Activated CD4-positive, alpha-beta T cell treated with anti-CD3 and anti-CD28 coated beads, Interleukin-2, amount 10 ng/mL, durations not matched to agents 24 days and 14 days (primary cell): ENCODE measurements around the gene C5orf58. TPM values are rescaled to one million over a fixed set of nuclear protein-coding genes. Genes with fewer than 3 reads are reported as not detected.

Experiments used
- DNase-seq: peaks from one replicate; pipeline ENCODE4 v3.0.0; 2022
- H3K27ac Mint-ChIP-seq: one replicate; pipeline ENCODE4 v1.8.0; 2022; ENCODE audit warnings: mild to moderate bottlenecking, mixed read lengths
- H3K27me3 Mint-ChIP-seq: one replicate; pipeline ENCODE4 v1.8.0; 2022; ENCODE audit warnings: mixed read lengths
- H3K36me3 Mint-ChIP-seq: one replicate; pipeline ENCODE4 v1.8.0; 2022; ENCODE audit warnings: low read depth, mild to moderate bottlenecking, mixed read lengths
- H3K4me1 Mint-ChIP-seq: one replicate; pipeline ENCODE4 v1.8.0; 2021; ENCODE audit warnings: mixed read lengths
- H3K4me3 Mint-ChIP-seq: one replicate; pipeline ENCODE4 v1.8.0; 2022; ENCODE audit warnings: mild to moderate bottlenecking, moderate library complexity, mixed read lengths
- H3K9me3 Mint-ChIP-seq: one replicate; pipeline ENCODE4 v1.8.0; 2021; ENCODE audit warnings: mixed read lengths
- intact Hi-C: fragments of 100-400 bp; cut with micrococcal nuclease; formaldehyde crosslinking; loops from one replicate; pipeline ENCODE4 v1.15.1; 2023
- total RNA-seq: library from RNA; stranded (reverse); gene quantifications from 2 replicates; pipeline ENCODE4 v1.2.3, GENCODE V29; 2022

The C5orf58 gene
- total RNA-seq, 1 donor from 2014 or later: not detected

DNA sequence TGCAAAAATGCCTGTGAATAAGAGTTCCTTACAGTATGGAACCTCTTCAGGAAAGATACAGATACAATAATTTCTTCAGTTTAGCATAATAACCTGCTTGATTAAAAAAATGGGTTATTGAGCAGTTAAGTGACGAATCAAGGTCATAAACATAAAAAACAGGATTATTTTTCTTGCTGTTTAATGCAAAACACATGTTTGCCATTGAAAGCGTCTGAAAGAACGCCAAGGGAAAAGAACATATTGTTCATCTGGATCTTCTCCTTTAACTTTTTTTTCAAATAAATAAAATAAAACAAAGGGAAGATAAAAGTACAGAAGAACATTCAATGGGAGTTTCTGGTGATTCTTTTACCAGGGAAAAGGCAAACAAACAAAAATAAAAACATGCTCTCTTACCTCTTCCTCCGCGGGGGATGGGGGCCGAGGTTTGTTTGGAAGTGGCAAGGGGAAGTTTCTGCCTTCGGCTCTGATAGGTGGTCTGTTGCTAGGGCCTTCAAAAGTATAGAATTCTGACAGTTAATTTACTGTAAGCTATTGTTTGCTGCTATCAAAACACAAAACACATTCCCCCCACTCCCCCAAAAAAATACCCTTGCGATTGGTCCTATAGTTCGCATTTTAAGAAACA lies 20.1 kb downstream of the C5orf58 start:
- Mint-ChIP-seq H3K27me3 (no peaks in the 10 kb centered on the region), H3K9me3 (no peaks in the 10 kb centered on the region)
- intact Hi-C loops: loop anchor here (1.0 kb wide), 1 partner anchor 9 kb away; no protein-coding TSS in a partner anchor

DNA sequence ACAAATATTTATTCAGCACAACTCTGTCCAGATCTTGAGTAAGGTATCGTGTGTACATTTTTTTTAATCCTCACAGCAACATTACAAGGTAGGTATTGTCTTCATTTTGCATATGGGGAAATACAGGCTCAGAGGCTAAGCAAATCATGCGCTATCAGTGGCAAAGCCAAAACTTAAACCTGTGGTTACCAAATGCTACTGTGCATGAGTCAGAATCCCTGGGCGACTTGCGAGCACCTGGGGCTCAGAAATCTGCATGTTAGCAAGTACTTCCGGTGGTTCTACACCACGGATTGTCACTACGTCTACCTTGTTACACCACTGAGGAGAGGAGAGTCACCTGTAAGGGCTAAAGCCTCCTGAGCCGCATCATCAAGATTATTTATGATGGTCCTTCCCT lies 21.3 kb downstream of the C5orf58 start:
- H3K9me3 Mint-ChIP-seq: no peaks in the 10 kb centered on the region
- H3K36me3 Mint-ChIP-seq: peaks cover 93% of the 10 kb centered on the region
- peak overlapping the region; percentile 26 for H3K4me3 Mint-ChIP-seq
- no peaks in the 10 kb centered on the region for H3K27me3 Mint-ChIP-seq
- peak; percentile 88 for DNase-seq
- peak overlapping the region; percentile 76 for H3K27ac Mint-ChIP-seq
- intact Hi-C loops: loop anchor here (1.0 kb wide), 5 partner anchors 12 to 77 kb away; no protein-coding TSS in a partner anchor
- H3K4me1 Mint-ChIP-seq: peaks cover 54% of the 10 kb centered on the region

More for the DNA sequence above, 20.1 kb downstream of the C5orf58 start:
- Mint-ChIP-seq H3K36me3 (peaks cover 92% of the 10 kb centered on the region), H3K4me1 (peaks cover 49% of the 10 kb centered on the region), H3K27ac (peak overlapping the region; percentile 12), H3K4me3 (no peak overlapping the region)
- DNase-seq: peak; percentile 36

- intact Hi-C loops: no loop called here
- peak overlapping the region; percentile 61 for H3K27ac Mint-ChIP-seq
Measured at GRCh38 chr5:170256571-170256970, 23.8 kb downstream of the C5orf58 start.

DNA sequence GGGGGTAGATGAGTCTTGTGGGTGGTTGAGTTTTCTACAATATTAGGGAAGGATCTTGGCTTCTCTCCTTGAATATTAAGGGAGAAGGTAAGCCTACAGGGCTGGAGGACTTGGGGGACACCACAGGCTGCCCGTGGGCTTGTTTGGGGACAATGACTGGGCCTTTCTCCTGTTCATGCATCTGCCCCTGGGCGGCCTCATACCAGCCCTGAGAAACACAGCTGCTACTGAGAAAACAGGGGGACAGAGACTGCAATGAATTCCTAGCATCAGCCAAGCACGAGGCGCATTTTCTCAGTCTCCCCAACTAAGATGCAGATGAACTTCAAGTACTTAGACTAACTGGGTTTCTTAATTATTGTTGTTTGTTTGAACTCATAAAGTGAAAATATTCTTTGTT lies 24.6 kb downstream of the C5orf58 start:
- peak overlapping the region; percentile 61 for H3K27ac Mint-ChIP-seq
- H3K4me3 Mint-ChIP-seq: no peak overlapping the region
- peak; percentile 48 for DNase-seq
- H3K27me3 Mint-ChIP-seq: no peaks in the 10 kb centered on the region
- intact Hi-C loops: no loop called here
- no peaks in the 10 kb centered on the region for H3K9me3 Mint-ChIP-seq
- H3K4me1 Mint-ChIP-seq: peaks cover 77% of the 10 kb centered on the region
- peaks cover 94% of the 10 kb centered on the region for H3K36me3 Mint-ChIP-seq

More at GRCh38 chr5:170256571-170256970, 23.8 kb downstream of the C5orf58 start:
- H3K36me3 Mint-ChIP-seq: peaks cover 94% of the 10 kb centered on the region
- peak; percentile 54 for DNase-seq
- H3K4me1 Mint-ChIP-seq: peaks cover 69% of the 10 kb centered on the region
- H3K4me3 Mint-ChIP-seq: no peak overlapping the region
- H3K27me3 Mint-ChIP-seq: no peaks in the 10 kb centered on the region
- H3K9me3 Mint-ChIP-seq: no peaks in the 10 kb centered on the region

- H3K27ac Mint-ChIP-seq: peak overlapping the region; percentile 89
- intact Hi-C loops: loop anchor here (1.0 to 2.0 kb wide), 2 partner anchors 8 to 17 kb away; no protein-coding TSS in a partner anchor
Measured at GRCh38 chr5:170261528-170262043, 28.8 kb downstream of the C5orf58 start.

GRCh38 chr5:170262061-170263045 lies 29.6 kb downstream of the C5orf58 start:
- Mint-ChIP-seq H3K4me3 (peak overlapping the region; percentile 65), H3K27ac (peak overlapping the region; percentile 89), H3K36me3 (peaks cover 91% of the 10 kb centered on the region), H3K4me1 (peaks cover 82% of the 10 kb centered on the region), H3K27me3 (no peaks in the 10 kb centered on the region), H3K9me3 (no peaks in the 10 kb centered on the region)
- intact Hi-C loops: loop anchor here (1.0 to 2.0 kb wide), 2 partner anchors 9 to 16 kb away; no protein-coding TSS in a partner anchor
- DNase-seq: peak; percentile 86

More at GRCh38 chr5:170261528-170262043, 28.8 kb downstream of the C5orf58 start:
- no peaks in the 10 kb centered on the region for H3K9me3 Mint-ChIP-seq
- H3K4me1 Mint-ChIP-seq: peaks cover 80% of the 10 kb centered on the region
- H3K36me3 Mint-ChIP-seq: peaks cover 91% of the 10 kb centered on the region
- peak overlapping the region; percentile 65 for H3K4me3 Mint-ChIP-seq
- no peaks in the 10 kb centered on the region for H3K27me3 Mint-ChIP-seq
- no peak for DNase-seq

DNA sequence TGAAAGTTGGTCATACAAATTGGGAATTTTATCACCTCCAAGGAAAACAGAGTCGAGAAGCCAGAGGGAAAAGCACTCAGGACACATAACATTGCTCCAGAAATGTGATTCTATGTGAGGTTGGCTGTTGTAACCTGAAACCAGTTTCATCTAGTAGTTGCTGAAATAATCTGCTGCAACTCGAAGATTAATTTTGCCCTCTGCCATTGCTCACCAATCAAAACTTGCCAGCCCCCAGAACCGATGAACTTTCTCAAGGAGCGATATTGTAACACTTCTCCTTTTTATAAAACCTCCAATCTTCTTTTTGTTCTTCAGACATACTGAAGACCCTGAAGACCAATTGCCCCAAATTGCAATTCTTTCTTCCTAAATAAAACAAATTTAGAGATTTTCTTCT lies 31.1 kb downstream of the C5orf58 start:
- intact Hi-C loops: loop anchor here (2.0 kb wide), 1 partner anchor 15 kb away; no protein-coding TSS in a partner anchor
- Mint-ChIP-seq H3K9me3 (no peaks in the 10 kb centered on the region), H3K36me3 (peaks cover 90% of the 10 kb centered on the region), H3K27me3 (no peaks in the 10 kb centered on the region), H3K4me1 (peaks cover 81% of the 10 kb centered on the region), H3K4me3 (peak overlapping the region; percentile 29), H3K27ac (peak overlapping the region; percentile 75)
- no peak for DNase-seq

DNA sequence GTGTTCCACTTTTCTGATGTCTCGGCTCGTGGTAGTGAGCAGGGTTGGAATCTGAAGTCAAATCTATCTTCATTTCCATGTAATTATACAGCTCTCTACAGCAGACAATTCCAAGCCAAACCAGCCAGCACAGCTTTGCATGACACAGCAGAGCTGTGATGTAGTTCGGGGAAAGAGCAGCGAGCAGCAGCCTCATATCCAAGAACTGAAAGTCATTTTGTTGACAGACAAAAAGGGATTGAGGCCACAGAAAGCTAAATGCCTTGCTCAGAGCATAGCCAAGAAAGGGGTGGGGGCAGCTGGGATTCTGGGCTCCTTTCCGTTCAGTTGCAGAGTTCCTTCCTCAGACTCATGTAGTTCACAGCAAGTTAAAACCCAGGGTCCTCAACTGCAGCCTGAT lies 32.7 kb downstream of the C5orf58 start:
- Mint-ChIP-seq H3K27me3 (no peaks in the 10 kb centered on the region), H3K4me1 (peaks cover 81% of the 10 kb centered on the region), H3K9me3 (no peaks in the 10 kb centered on the region), H3K4me3 (no peak overlapping the region), H3K27ac (peak overlapping the region; percentile 30), H3K36me3 (peaks cover 88% of the 10 kb centered on the region)
- intact Hi-C loops: loop anchor here (5.0 kb wide), 2 partner anchors 37 to 157 kb away; no protein-coding TSS in a partner anchor
- DNase-seq: no peak

DNA sequence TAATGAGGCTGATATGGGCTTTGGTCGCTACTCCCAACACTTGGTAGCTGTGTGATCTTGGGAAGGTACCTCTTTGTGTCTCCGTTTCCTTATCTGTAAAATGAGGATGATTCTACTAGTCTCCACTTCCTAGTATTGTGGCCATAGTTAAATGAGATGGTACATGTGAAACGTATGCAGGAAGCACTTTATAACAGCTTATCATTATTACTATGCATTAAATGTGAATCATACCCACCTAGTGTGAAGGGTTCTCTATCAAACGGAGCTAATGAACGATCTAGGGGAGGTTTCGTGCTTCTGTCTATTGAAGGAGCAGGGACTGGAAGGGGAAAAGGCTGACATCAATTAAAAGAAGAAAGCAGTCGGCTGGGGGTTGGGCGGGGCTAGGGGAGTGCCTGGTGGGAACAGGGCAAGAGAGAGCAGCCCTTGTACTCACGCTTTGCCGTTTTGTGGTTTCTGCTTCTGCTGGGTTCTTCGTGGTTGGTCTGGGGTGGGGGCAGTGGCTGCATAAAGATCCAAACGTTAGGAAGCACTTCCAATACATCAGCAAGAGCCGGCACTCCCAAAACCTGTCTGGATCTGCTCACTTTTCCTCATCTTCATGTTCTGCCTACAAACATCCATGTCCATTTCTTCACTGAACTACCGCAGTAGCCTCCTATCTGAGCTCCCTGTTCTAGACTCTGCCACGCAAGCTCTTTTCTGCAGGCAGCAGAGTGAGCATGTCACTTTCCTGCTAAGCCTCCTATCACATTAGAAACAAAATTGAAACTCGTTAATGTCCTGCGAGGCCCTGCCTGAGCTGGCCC lies 34.0 kb downstream of the C5orf58 start:
- intact Hi-C loops: loop anchor here (1.0 to 5.0 kb wide), 6 partner anchors 8 to 156 kb away; no protein-coding TSS in a partner anchor
- DNase-seq: peak; percentile 78
- no peaks in the 10 kb centered on the region for H3K9me3 Mint-ChIP-seq
- H3K27ac Mint-ChIP-seq: peak overlapping the region; percentile 77
- H3K36me3 Mint-ChIP-seq: peaks cover 88% of the 10 kb centered on the region
- H3K27me3 Mint-ChIP-seq: no peaks in the 10 kb centered on the region
- H3K4me3 Mint-ChIP-seq: peak overlapping the region; percentile 73
- H3K4me1 Mint-ChIP-seq: peaks cover 82% of the 10 kb centered on the region

DNA sequence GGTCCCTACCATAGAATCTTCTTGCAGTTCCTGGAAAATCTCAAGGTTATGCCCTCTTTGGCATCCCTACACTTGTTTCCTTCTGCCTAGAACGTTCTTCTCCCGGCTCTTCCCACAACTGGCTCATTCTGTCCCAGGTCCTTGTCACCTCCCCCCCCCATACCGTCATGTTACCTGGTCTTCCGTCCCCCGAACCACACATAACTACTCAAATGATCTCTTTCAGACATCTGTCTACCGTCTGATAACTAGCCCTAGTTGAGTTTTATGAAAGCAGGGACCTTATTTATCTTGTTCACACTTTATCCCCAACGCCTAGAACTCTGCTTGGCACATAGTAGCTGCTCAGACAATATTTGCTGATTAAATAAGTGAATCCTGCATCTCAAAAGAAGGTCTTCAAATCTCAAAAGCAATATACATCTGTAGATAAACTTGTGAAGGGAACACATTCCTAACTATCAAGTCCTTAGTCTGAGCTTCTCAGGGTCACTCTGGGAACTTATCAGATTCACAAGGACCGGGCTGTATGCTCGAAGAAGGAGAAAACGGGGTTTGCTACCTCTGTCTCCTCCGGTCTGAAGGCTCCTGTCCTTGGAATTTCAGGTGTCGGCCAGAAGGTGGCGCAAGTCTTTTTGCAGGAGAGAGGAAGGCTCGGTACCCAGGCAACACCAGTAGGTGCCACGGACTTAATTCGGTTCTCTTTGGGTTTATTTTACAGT lies 34.8 kb downstream of the C5orf58 start:
- intact Hi-C loops: loop anchor here (1.0 to 5.0 kb wide), 4 partner anchors 35 to 155 kb away; no protein-coding TSS in a partner anchor
- Mint-ChIP-seq H3K27ac (peak overlapping the region; percentile 77), H3K36me3 (peaks cover 86% of the 10 kb centered on the region), H3K27me3 (no peaks in the 10 kb centered on the region), H3K4me3 (peak overlapping the region; percentile 73), H3K4me1 (peaks cover 79% of the 10 kb centered on the region), H3K9me3 (no peaks in the 10 kb centered on the region)
- peak; percentile 93 for DNase-seq

DNA sequence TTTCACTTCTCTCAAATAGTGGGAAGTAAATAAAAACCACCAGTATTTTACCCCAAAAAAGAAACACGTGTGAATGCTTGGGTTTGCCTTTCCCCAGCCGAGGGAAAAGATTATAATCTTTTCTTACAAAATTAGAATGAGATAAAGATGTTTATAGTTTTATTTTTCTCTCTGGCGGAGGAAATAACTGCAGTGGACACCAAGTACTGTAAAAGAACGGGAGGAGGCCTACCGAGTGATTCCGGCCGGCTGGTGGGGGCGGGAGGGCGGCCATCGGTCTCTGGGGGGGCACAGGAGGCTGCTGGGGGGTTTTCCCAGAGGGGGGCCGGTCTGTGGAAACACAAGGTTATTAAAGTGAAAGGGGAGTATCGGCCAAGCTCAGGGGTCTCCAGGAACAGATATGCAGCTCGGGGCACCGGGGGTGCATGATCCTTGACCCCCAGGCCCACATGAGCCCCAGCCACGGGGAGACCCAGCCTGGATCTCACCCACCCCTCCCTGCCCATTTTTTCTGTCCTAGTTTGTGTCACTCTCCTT lies 35.4 kb downstream of the C5orf58 start:
- H3K4me3 Mint-ChIP-seq: peak overlapping the region; percentile 73
- no peaks in the 10 kb centered on the region for H3K27me3 Mint-ChIP-seq
- H3K36me3 Mint-ChIP-seq: peaks cover 87% of the 10 kb centered on the region
- no peaks in the 10 kb centered on the region for H3K9me3 Mint-ChIP-seq
- peaks cover 80% of the 10 kb centered on the region for H3K4me1 Mint-ChIP-seq
- DNase-seq: peak; percentile 56
- peak overlapping the region; percentile 77 for H3K27ac Mint-ChIP-seq
- intact Hi-C loops: loop anchor here (1.0 to 5.0 kb wide), 3 partner anchors 34 to 154 kb away; no protein-coding TSS in a partner anchor

DNA sequence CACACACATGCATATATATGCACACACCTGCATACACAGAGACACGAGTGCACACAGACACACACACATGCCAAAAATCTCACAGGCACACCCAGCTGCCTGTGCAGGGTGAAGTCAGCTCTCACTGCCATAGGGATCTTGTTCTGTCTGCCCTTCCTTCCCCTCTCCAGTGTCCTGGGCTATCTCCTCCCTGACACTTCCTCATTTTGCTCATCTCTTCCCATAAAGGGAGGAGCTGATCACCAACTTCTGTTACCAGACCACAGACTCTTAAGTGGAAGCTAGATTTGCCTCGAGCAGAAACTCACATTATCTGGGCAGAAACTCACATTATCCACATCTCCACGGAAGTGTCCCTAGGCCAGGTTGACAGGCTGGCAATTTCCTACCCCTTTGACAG lies 36.1 kb downstream of the C5orf58 start:
- H3K36me3 Mint-ChIP-seq: peaks cover 86% of the 10 kb centered on the region
- no peaks in the 10 kb centered on the region for H3K9me3 Mint-ChIP-seq
- H3K27ac Mint-ChIP-seq: peak overlapping the region; percentile 83
- peaks cover 80% of the 10 kb centered on the region for H3K4me1 Mint-ChIP-seq
- intact Hi-C loops: loop anchor here (1.0 to 5.0 kb wide), 3 partner anchors 33 to 153 kb away; no protein-coding TSS in a partner anchor
- no peaks in the 10 kb centered on the region for H3K27me3 Mint-ChIP-seq
- DNase-seq: peak; percentile 62
- peak overlapping the region; percentile 26 for H3K4me3 Mint-ChIP-seq
